ENCODE data around the gene CLTCL1.

Gene CLTCL1

GRCh38 chr22:19193879-19194278 lies 97.6 kb downstream of the CLTCL1 start:
- TF ChIP-seq CTCF (IDR thresholded peaks at IDR 0.05) (no peak), ZFX (IDR thresholded peaks at IDR 0.05; ENCODE audit: borderline replicate concordance) (no peak)
- no peak overlapping the region for H3K27ac ChIP-seq

- TF ChIP-seq CTCF (IDR thresholded peaks at IDR 0.05) (no peak), ZFX (IDR thresholded peaks at IDR 0.05; ENCODE audit: borderline replicate concordance) (no peak)
- H3K27ac ChIP-seq, result no peak overlapping the region
Observed at GRCh38 chr22:19187716-19188563, 103.6 kb downstream of the CLTCL1 start.

GRCh38 chr22:19184276-19184997 lies 107.1 kb downstream of the CLTCL1 start:
- no peak overlapping the region for H3K27ac ChIP-seq
- TF ChIP-seq CTCF (IDR thresholded peaks at IDR 0.05) (no peak), ZFX (IDR thresholded peaks at IDR 0.05; ENCODE audit: borderline replicate concordance) (no peak)

- H3K27ac ChIP-seq, result no peak overlapping the region
- TF ChIP-seq ZFX (IDR thresholded peaks at IDR 0.05; ENCODE audit: borderline replicate concordance) (no peak), CTCF (IDR thresholded peaks at IDR 0.05) (no peak)
Observed at GRCh38 chr22:19183216-19183615, 108.3 kb downstream of the CLTCL1 start.

- H3K27ac ChIP-seq, result no peak overlapping the region
- TF ChIP-seq CTCF (IDR thresholded peaks at IDR 0.05) (no peak), ZFX (IDR thresholded peaks at IDR 0.05; ENCODE audit: borderline replicate concordance) (no peak)
Observed at GRCh38 chr22:19182472-19183157, 108.9 kb downstream of the CLTCL1 start.

- H3K27ac ChIP-seq, result no peak overlapping the region
- no peak for TF ChIP-seq CTCF (IDR thresholded peaks at IDR 0.05)
- no peak for TF ChIP-seq ZFX (IDR thresholded peaks at IDR 0.05; ENCODE audit: borderline replicate concordance)
Observed at GRCh38 chr22:19181786-19182471, 109.6 kb downstream of the CLTCL1 start.
